Body of pancreas (tissue), 4 donors: Measurements from ENCODE around the gene OLFML2A. TPM values are rescaled to one million over a fixed set of nuclear protein-coding genes. Genes with fewer than 3 reads are reported as not detected.

Experiments
- ATAC-seq: fragments of 150-250 bp; one replicate; pipeline ENCODE4 v1.9.1; 2016
- DNase-seq, 4 donors: peaks; one replicate each; pipeline ENCODE4 v3.0.0-alpha.2; 2019
- H3K27ac ChIP-seq, 4 donors: fragments of 200-600 bp; sonication (generic); 1 replicate in 3 of 4; 2 replicates in 1 of 4; pipeline versions ENCODE4 v1.5.1 to v1.6.1; 2016 to 2019; ENCODE audit warnings: mild to moderate bottlenecking in 1 of 4, mixed read lengths in 1 of 4, moderate library complexity in 1 of 4
- H3K27me3 ChIP-seq, 2 donors: fragments of 200-600 bp; sonication (generic); one replicate each; pipeline ENCODE4 v1.6.0; 2016; ENCODE audit warnings: mild to moderate bottlenecking in 1 of 2
- H3K36me3 ChIP-seq, 2 donors: fragments of 200-600 bp; sonication (generic); replicated peaks in 1 of 2; 2 replicates each; pipeline ENCODE4 v1.5.1; 2016; ENCODE audit warnings: low read depth in 2 of 2; ENCODE audit not compliant: insufficient read depth in 1 of 2
- H3K4me1 ChIP-seq: fragments of 200-600 bp; sonication (generic); one replicate; pipeline ENCODE4 v1.6.0; 2016
- H3K4me3 ChIP-seq, 2 donors: fragments of 200-600 bp; sonication (generic); 1 replicate in 1 of 2; 2 replicates in 1 of 2; pipeline ENCODE4 v1.5.1; 2016 to 2019
- H3K9me3 ChIP-seq, 3 donors: fragments of 200-600 bp; sonication (generic); 1 replicate in 2 of 3; 2 replicates in 1 of 3; pipeline ENCODE4 v1.5.1; 2016
- CTCF ChIP-seq, 7 experiments: fragments of 450-650 bp in 4 of 7; fragments of 200-600 bp in 3 of 7; sonication (generic) in 3 of 7; IDR thresholded peaks; one replicate each; pipeline ENCODE4 v1.5.1; 2016 to 2019; ENCODE audit warnings: antibody characterized with exemption in 7 of 7
- POLR2A ChIP-seq, 3 donors: fragments of 450-650 bp; IDR thresholded peaks; one replicate each; pipeline ENCODE4 v1.6.1; 2016; ENCODE audit warnings: antibody characterized with exemption in 3 of 3, mild to moderate bottlenecking in 2 of 3
- WGBS, 2 donors: methylation state at CpG; one replicate each; pipeline ENCODE4 v1.1.5; 2017; 5-methylcytosine and 5-hydroxymethylcytosine counted together
- intact Hi-C: fragments of 100-400 bp; cut with DNase I; formaldehyde crosslinking; loops from one replicate; pipeline ENCODE4 v1.15.1; 2023
- total RNA-seq, 2 donors: library from RNA; depleted of rRNA; stranded (reverse); fragments of >200 nt; gene quantifications; one replicate each; pipeline ENCODE4 v1.1.0, GENCODE V29; 2016

The OLFML2A gene
- total RNA-seq, 2 donors from 2014 or later: 4.4 to 5.3 TPM

- no peak for TF ChIP-seq CTCF (IDR thresholded peaks at IDR 0.05)
- TF ChIP-seq POLR2A (IDR thresholded peaks at IDR 0.05): no peak
- DNase-seq (no peak), ATAC-seq (no peak)
- no peaks in the 10 kb centered on the region for H3K9me3 ChIP-seq
- no peaks in the 10 kb centered on the region for H3K27me3 ChIP-seq
- no peak overlapping the region for H3K4me3 ChIP-seq
- H3K36me3 ChIP-seq: no peaks in the 10 kb centered on the region
- 85 to 91% methylated on average over 10 to 11 of the region's 11 CpGs for WGBS, 2 donors
- intact Hi-C loops: no loop called here
- H3K4me1 ChIP-seq: peaks cover 17% of the 10 kb centered on the region
- H3K27ac ChIP-seq: no peak overlapping the region
Observed at GRCh38 chr9:124813501-124814163, 36.7 kb downstream of the OLFML2A start.

GRCh38 chr9:124814164-124814535 is 37.2 kb downstream of the OLFML2A start:
- H3K9me3 ChIP-seq: no peaks in the 10 kb centered on the region
- no peaks in the 10 kb centered on the region for H3K36me3 ChIP-seq
- intact Hi-C loops: no loop called here
- no peak overlapping the region for H3K4me3 ChIP-seq
- H3K4me1 ChIP-seq: peaks cover 22% of the 10 kb centered on the region
- TF ChIP-seq CTCF (IDR thresholded peaks at IDR 0.05) (no peak), POLR2A (IDR thresholded peaks at IDR 0.05) (no peak)
- no peak for DNase-seq
- WGBS, 2 donors: 84 to 87% methylated on average over 5 of the region's 5 CpGs
- H3K27ac ChIP-seq: no peak overlapping the region
- no peaks in the 10 kb centered on the region for H3K27me3 ChIP-seq
- no peak for ATAC-seq

- no peaks in the 10 kb centered on the region for H3K27me3 ChIP-seq
- H3K9me3 ChIP-seq: no peaks in the 10 kb centered on the region
- H3K27ac ChIP-seq: no peak overlapping the region
- no peaks in the 10 kb centered on the region for H3K36me3 ChIP-seq
- 85 to 93% methylated on average over 5 of the region's 5 CpGs for WGBS, 2 donors
- peaks cover 35% of the 10 kb centered on the region for H3K4me1 ChIP-seq
- DNase-seq: no peak
- TF ChIP-seq POLR2A (IDR thresholded peaks at IDR 0.05) (no peak), CTCF (IDR thresholded peaks at IDR 0.05) (no peak)
- intact Hi-C loops: no loop called here
- H3K4me3 ChIP-seq: no peak overlapping the region
- ATAC-seq: no peak
Observed at GRCh38 chr9:124815601-124816000, 38.7 kb downstream of the OLFML2A start.

DNA sequence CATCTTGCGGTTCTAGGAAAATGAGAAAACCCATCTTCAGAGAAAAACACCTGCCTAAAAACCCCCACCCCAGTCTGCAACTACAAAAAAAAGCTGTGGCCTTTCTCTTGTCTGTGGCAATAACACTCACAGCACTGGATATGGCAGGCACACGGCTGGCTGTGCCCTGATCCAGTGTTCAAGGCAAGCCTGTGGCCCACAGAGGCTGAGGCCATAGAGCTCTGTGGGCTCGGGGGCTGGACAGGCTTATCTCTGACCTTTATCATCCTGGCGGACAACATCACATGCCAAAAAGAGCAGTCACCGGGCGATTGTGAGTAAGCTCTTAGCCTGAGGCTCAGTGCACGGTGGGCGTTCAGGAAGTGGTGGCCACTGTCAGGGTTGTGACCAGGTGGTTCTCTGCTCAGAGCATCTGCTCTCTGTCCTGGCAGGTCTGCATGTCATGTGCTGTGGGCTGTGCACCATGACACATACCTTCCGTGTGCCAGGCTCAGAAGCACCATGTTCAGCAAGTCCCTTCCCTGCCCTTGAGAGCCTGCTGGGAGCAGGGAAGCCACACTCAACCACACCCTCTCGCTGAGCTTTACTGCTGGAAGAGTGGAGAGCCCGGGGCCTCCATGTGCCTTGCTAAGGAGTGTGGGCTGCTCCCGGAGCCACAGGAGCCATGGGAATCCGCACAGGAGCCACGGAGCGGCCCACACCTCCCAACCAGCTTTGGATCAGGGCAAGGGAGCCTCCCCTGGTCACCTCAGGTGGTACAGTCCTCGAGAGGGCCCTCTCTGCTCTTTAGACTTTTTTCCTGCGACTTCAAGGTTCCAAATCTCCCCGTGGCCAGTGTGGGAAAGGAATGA is 41.7 kb downstream of the OLFML2A start:
- H3K27me3 ChIP-seq: no peaks in the 10 kb centered on the region
- peak; percentile 83 to 88 (median 85) for DNase-seq
- peak; percentile 90 for ATAC-seq
- 32 to 34% methylated on average over 12 to 18 of the region's 18 CpGs for WGBS, 2 donors
- H3K36me3 ChIP-seq: no peaks in the 10 kb centered on the region
- peaks cover 42% of the 10 kb centered on the region for H3K4me1 ChIP-seq
- TF ChIP-seq POLR2A (IDR thresholded peaks at IDR 0.05): peak in 2 of 3 donors; percentile 37 to 49
- peak in 4 of 7 experiments; percentile 32 to 43 (median 39) for TF ChIP-seq CTCF (IDR thresholded peaks at IDR 0.05)
- H3K27ac ChIP-seq: peak overlapping the region; percentile 76 to 90 (median 86)
- H3K9me3 ChIP-seq: no peaks in the 10 kb centered on the region
- H3K4me3 ChIP-seq: no peak overlapping the region
- intact Hi-C loops: no loop called here
